ENCODE results near the gene ABTB2. TPM values are rescaled to one million over a fixed set of nuclear protein-coding genes. Genes with fewer than 3 reads are reported as not detected.

ABTB2 gene
- total RNA-seq, 4 donors from 2014 or later: 0.79 to 4.1 (median 3.7) TPM

DNA sequence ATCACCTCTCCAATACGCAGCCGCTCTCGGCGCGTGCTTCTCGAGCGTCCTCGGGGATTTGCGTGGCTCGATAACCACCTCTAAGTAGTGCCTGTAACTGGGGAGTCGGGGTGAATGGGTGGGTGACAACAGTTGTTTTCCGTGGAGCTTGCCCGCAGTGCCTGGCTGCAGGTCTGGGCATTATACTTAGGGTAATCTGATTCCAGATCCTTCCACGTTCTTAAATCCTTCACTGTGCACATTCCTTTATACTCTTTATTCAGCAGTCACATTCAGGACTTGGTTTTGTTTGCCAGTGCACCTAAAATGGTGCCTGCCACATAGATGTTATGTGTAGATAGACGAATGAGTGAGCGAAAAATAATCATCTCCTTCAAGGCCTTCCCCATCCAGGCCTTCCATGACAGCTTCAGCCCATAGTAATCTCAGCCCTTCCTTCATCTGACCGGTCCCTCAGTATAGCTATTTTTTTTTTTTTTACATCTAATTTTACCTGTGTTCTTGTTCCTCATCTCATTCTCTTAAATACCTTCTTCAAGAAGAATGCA is 251.8 kb downstream of the ABTB2 start:
- TF ChIP-seq POLR2A (IDR thresholded peaks at IDR 0.05): no peak
- TF ChIP-seq CTCF (IDR thresholded peaks at IDR 0.05): no peak
- peak overlapping the region; percentile 70 to 91 (median 76) for H3K4me3 ChIP-seq
- peaks cover 7 to 34% (median 12%) of the 10 kb centered on the region in 3 donors for H3K4me1 ChIP-seq
- peak overlapping the region; percentile 93 to 96 (median 94) for H3K27ac ChIP-seq
- no peak for DNase-seq
- intact Hi-C loops (cut with DNase I): loop anchor here (5.0 to 10.0 kb wide), 2 partner anchors 51 to 109 kb away; partner anchors contain the start of gene CAPRIN1
- no peaks in the 10 kb centered on the region for H3K27me3 ChIP-seq
- H3K36me3 ChIP-seq: peaks cover 0 to 45% (median 11%) of the 10 kb centered on the region in 3 donors
- WGBS, 2 donors: 1% methylated on average over 17 of the region's 17 CpGs
- no peaks in the 10 kb centered on the region for H3K9me3 ChIP-seq

DNA sequence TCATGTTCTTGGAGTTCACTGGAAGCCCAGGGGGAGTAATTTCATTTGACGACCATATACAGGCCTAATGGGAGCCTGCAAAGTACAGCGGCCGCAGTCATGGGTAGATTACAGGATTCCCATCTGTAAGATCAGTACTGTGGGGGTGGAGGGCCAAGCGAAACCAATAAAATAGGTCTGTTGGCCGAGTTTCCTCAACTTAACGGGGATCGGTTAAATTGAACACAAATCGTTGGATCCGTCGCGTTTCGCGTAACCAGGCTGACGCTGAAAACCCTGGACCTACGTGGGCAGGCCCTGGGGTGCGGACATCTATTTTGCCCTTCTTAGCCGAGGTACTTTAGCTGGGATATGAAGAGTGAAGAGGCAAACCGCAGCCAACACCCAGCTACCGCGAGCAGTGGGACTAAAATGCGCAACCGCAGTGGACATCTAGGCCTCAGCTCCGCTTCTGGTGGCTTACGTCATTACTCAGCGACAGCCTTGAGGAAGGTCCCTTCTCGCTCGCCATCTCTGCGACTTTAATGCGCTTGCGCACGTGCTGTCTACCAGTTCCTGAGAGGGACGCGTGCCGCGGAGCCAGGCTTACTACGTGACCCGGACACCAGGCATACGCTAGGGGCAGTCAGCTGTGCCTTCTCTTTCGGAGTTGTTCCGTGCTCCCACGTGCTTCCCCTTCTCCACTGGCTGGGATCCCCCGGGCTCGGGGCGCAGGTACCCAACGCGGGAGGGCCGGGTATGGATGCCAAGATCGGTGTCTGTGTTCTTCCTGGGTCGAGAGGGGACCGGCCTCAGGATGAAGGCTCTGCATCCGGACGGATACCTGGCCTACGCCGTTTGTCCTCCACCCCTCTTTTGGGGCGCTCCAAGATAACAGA is 252.5 kb downstream of the ABTB2 start, which contains the start of gene NAT10:
Gene NAT10, plus strand, starts transcription at position 551 of the 878 bp plus-strand sequence. CDS start 2,597 bp downstream, outside the sequence.
- Histone ChIP-seq H3K27me3 (no peaks in the 10 kb centered on the region), H3K4me3 (peak within 1 kb of the TSS; percentile 70 to 91 (median 76)), H3K36me3 (peaks cover 0 to 46% (median 7%) of the 10 kb centered on the region in 3 donors), H3K9me3 (no peaks in the 10 kb centered on the region), H3K4me1 (peaks cover 7 to 34% (median 12%) of the 10 kb centered on the region in 3 donors), H3K27ac (peak within 1 kb of the TSS; percentile 93 to 96 (median 94))
- intact Hi-C loops (cut with DNase I): loop anchor here (5.0 to 10.0 kb wide), 2 partner anchors 51 to 108 kb away; partner anchors contain the start of gene CAPRIN1
- TF ChIP-seq POLR2A (IDR thresholded peaks at IDR 0.05) (peak in 3 of 4 donors; percentile 69 to 82 (median 70)), CTCF (IDR thresholded peaks at IDR 0.05) (peak in 3 of 6 experiments; percentile 15 to 47 (median 26))
- DNase-seq: peak; percentile 87
- WGBS, 2 donors: 0 to 1% methylated on average over 24 to 31 of the region's 55 CpGs

- H3K27me3 ChIP-seq: no peaks in the 10 kb centered on the region
- TF ChIP-seq CTCF (IDR thresholded peaks at IDR 0.05): no peak
- no peak for TF ChIP-seq POLR2A (IDR thresholded peaks at IDR 0.05)
- H3K4me1 ChIP-seq: peaks cover 7 to 34% (median 12%) of the 10 kb centered on the region in 3 donors
- intact Hi-C loops (cut with DNase I): loop anchor here (5.0 to 10.0 kb wide), 2 partner anchors 50 to 107 kb away; partner anchors contain the start of gene CAPRIN1
- no peaks in the 10 kb centered on the region for H3K9me3 ChIP-seq
- no peak for DNase-seq
- peak overlapping the region; percentile 93 to 96 (median 94) for H3K27ac ChIP-seq
- peaks cover 0 to 46% (median 5%) of the 10 kb centered on the region in 3 donors for H3K36me3 ChIP-seq
- WGBS, 2 donors: 17 to 18% methylated on average over 6 of the region's 6 CpGs
- peak overlapping the region; percentile 70 to 91 (median 76) for H3K4me3 ChIP-seq
These were observed 253.1 kb downstream of the ABTB2 start for GRCh38 chr11:34104680-34105078.

Small RNA genes lying within 50 kb of the gene (small RNA-seq; reads per million reads assigned to genes)
- 0 reads per million in 4 donors for gene AL035079.1
- gene RF00019: 0 reads per million in 4 donors

Other genes starting within 250 kb of the ABTB2 start
- 10 to 100 TPM; 21.9 to 99.0 (median 39.9) TPM for gene CAT, start 80.9 kb upstream of the ABTB2 start, total RNA-seq
- 1 to 10 TPM in 1 of 4 donors, under 1 TPM in 3; 0.11 to 1.8 (median 0.32) TPM for gene ELF5, start 155.8 kb upstream of the ABTB2 start, total RNA-seq

Data from esophagus squamous epithelium (tissue), 5 donors.